Stimulated activated CD8-positive, alpha-beta memory T cell treated with anti-CD3 and anti-CD28 coated beads, Interleukin-4, amount 100 ng/mL, for 48 hours (primary cell): ENCODE data around the gene ADCY9.
"Not testable (repeated sequence)": the region's sequence is repeated elsewhere in the genome, so short reads cannot be mapped to it uniquely, and the experiment has no call there.

ENCODE experiments used
- DNase-seq: peaks from one replicate; pipeline ENCODE4 v3.0.0-alpha.2; 2020

Gene ADCY9

GRCh38 chr16:4092547-4093265 is 23.5 kb downstream of the ADCY9 start:
- DNase-seq: no peak

DNA sequence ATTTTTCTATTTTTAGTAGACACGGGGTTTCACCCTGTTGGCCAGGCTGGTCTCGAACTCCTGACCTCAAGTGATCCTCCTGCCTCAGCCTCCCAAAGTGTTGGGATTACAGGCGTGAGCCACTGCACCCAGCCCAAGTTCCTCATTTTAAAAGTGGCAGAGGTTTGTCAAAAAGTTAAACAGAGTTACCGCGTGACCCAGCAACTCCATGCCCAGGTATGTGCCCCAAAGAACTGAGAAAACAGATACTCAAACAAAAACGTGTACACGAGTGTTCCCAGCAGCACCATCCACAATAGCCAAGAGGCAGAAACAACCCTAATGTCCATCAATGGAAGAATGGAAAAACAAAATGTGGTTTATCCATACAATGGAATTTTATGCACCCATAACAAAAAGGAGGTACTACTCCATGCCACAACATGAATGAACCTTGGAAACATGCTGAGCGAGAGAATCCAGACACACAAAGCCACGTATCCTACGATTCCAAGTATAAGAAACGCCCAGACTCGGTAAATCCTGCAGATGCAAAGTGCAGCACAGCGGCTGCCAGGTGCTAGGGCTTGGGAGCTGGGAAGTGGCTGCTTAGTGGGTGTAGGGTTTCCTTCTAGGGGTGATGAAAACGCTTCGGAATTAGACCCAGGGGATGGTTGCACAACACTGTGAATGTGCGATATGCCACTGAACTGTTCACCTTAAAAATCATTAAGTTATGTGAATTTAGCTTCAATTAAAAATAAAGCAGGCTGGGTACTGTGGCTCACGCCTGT is 24.8 kb downstream of the ADCY9 start:
- DNase-seq: no peak

- DNase-seq: no peak
Measured at GRCh38 chr16:4090351-4090851, 25.8 kb downstream of the ADCY9 start.

DNA sequence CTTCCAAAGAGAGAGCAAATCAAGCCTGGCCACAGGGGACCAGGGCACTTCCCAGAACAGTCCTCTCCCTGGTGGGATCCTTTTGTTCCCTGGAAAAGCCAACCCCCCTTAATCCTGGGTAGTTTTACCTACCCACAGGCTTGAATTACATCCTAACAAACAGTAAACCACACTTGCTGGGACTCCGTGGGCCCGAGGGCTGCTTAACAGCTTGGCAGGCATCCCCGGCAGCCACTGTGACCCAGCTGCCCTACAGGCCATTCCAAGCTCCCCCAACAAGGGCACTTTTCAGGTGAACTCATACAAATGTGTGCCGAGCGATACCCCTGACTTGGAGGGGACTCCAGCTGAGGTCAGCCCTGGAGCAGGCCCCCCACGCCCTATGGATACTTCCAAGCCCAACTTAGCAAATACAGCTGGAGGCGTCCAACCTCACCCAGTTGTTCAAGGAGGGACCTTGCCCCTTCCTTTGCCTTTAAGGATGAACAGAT is 26.4 kb downstream of the ADCY9 start:
- DNase-seq: no peak

- DNase-seq: no peak
Measured at GRCh38 chr16:4089251-4089810, 26.9 kb downstream of the ADCY9 start.

DNA sequence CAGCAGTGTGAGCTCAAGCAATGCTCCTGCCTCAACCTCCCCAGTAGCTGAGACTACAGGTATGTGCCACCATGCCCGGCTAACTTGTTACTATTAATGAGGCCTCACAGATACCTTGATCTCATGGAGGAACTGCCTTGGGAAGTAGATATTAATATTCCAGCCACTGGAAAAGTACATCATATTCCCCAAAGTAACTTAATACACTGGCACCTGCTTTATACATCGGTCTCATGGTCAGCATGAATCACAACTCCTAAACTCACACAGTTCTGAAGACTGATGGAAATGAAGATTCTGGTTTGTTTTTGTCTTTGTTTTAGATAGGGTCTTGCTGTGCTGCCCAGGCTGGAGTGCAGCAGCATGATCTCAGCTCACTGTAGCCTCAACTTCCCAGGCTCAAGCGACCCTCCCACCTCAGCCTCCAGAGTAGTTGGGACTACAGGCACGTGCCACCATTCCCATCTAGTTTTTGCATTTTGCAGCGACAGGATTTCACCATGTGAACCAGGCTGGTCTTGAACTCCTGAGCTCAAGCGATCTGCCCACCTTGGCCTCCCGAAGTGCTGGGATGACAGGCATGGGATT is 28.2 kb downstream of the ADCY9 start:
- no peak for DNase-seq

DNA sequence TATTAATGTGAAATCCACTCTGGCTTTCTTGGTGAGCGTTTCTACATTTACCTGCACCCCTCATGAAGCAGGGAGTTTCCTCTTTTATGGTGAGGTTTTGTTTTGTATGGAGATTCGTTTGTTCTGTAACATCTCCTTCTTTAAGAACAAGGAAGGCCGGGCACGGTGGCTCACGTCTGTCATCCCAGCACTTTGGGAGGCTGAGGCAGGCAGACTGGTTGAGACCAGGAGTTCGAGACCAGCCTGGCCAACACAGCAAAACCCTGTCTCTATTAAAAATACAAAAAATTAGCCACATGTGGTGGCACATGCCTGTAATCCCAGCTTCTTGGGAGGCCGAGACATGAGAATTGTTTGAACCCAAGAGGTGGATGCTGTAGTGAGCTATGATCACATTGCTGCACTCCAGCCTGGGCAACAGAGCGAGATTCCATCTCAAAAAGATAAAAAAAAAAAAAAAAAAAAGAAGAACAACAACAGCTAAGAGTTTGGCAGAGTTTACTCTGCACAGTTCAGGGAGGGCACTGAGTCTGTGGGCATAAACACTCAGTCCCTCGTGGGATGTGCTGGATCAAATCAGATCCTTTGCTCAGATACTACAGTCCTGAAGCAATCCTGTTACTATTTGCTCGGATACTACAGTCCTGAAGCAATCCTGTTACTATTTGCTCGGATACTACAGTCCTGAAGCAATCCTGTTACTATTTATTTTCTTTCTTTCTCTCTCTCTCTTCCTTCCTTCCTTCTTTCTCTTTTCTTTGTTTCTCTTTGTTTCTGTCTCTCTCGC is 28.9 kb downstream of the ADCY9 start:
- DNase-seq: no peak

DNA sequence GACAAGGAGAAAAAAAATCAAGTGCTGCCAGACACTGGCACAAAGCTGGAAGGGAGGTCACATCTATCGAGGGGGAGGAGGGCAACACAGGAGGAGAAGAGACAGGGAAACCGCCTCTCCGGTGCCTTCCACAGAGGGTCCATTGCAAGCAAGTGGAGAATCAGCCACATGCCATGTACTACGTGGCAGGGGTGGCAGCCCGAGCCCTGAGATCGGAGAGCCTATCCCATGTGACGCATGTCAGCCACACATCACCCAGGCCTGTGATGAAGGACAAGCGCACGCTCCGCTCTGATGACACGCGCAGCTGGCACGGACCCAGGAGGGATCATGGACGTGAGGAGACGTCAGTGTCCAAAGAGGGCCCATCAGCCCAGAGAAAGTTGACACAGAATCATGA is 30.1 kb downstream of the ADCY9 start:
- DNase-seq: no peak

DNA sequence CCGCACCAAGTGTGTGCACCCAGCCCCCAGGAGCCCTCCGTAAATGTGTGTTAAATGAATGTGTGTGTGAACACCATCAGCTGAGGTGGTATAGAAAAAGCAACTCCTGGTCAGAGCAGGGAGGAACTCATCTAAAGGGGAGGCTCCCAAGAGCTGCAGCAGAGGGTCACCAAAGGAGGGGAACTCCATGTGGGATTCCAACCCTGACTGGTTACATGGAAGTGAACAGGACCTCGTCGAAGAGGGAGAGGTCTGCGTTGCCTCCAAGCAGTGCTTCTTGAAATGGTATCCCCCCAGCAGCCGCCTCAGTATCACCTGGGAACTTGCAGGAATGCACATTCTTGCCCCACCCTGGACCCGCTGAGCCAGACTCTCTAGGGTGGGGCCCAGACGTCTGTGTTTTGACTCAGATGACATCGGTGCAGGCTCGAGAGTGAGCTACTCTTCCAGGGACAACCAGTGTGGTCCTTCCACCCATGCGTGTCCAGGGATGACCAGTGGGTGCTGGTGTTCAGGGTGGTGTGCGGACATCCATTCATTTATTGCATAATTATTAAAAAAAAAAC is 30.8 kb downstream of the ADCY9 start:
- no peak for DNase-seq

DNA sequence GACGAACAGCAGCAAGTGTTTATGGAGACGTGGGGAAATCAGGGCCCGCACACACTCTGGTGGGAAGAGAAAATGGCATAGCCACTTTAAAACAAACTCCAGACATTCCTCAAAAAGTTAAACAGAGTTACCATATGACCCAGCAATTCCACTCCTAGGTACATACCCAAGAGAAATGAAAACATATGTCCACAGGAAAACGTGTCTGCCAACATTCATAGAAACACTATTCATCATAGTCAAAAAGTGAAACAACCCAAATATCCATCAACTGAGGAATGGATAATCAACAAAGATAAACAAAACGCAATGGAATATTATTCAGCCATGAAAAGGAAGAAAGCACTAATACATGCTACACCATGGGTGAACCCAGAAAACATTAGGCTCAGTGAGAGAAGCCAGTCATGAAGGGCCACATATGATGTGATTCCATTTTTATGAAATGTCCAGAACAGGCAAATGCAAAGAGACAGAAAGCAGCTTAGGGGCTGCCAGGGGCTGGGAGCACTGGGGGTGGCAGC is 32.8 kb downstream of the ADCY9 start:
- no peak for DNase-seq

GRCh38 chr16:4082474-4083044 is 33.7 kb downstream of the ADCY9 start:
- DNase-seq: no peak

DNA sequence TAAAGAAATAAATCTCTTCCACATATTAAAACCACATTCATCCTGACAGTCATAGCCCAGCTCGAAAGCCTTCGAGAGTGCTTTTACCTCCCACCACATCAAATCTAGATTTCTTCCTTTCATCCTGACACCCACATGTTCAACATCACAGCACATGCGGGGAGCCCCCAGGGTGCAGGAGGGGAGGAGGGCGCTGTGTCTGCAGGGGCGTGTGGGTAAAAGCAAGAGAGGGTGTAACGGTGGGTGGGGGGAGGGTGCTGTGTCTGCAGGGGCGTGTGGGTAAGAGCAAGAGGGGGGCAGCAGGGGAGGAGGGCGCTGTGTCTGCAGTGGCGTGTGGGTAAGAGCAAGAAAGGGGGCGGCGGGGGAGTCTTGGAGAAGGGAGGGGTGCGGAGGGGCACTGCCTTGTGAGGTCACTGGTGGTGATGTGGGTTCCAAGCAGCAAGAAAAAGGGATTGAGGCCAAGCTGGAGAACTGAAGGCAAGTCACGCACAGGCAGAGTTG is 34.7 kb downstream of the ADCY9 start:
- DNase-seq: peak; percentile 47

DNA sequence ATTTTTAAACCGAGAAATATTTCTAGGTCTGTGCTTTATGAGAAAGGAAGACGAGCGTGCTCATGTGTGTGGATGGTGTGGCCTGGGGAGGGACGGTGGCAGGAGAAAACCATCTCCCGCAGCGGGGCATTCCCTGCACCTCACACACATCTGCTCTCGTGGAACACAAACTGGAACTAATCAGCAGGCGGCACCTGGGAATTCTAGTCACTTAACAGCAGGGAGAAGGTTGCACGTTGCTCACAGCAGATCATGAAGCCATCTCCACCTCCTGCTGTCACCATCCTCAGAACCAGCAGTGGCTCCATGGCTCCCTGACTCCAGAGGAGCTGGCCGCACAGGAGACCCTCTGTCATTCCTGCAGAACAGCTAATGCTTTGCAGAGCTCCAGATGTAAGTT is 35.2 kb downstream of the ADCY9 start:
- DNase-seq: no peak

- no peak for DNase-seq
Measured at GRCh38 chr16:4077174-4077649, 39.0 kb downstream of the ADCY9 start.

DNA sequence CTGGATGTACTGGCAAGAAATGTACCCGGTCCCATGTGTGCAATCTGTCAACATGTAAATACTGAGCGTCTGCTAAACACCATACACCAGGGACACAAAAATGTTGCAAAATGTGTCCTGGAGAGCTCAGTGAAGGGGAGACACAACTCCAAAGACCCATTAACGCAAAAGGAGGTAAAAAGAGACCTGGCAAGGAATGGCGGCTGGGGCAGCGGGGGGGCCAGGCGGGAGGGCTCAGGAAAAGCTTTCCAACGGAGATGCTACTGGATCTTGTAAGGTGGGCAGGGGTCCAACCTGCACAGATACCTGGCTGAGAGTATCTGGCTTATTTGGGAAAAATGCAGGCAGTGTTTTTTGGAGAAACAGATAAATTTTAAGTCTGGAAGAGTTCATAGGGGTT is 40.7 kb downstream of the ADCY9 start:
- no peak for DNase-seq

DNA sequence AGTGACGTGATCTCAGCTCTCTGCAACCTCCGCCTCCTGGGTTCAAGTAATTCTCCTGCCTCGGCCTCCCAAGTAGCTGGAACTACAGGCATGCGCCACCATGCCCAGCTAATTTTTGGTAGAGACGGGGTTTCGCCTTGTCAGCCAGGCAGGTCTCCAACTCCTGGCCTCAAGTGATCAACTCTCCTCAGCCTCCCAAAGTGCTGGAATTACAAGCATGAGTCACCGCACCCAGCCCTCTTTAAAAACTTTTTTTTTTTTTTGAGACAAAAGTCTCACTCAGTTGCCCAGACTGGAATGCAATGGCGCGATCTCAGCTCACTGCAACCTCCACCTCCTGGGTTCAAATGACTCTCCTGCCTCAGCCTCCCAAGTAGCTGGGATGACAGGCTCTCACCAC is 43.1 kb downstream of the ADCY9 start:
- DNase-seq: not testable (repeated sequence)

DNA sequence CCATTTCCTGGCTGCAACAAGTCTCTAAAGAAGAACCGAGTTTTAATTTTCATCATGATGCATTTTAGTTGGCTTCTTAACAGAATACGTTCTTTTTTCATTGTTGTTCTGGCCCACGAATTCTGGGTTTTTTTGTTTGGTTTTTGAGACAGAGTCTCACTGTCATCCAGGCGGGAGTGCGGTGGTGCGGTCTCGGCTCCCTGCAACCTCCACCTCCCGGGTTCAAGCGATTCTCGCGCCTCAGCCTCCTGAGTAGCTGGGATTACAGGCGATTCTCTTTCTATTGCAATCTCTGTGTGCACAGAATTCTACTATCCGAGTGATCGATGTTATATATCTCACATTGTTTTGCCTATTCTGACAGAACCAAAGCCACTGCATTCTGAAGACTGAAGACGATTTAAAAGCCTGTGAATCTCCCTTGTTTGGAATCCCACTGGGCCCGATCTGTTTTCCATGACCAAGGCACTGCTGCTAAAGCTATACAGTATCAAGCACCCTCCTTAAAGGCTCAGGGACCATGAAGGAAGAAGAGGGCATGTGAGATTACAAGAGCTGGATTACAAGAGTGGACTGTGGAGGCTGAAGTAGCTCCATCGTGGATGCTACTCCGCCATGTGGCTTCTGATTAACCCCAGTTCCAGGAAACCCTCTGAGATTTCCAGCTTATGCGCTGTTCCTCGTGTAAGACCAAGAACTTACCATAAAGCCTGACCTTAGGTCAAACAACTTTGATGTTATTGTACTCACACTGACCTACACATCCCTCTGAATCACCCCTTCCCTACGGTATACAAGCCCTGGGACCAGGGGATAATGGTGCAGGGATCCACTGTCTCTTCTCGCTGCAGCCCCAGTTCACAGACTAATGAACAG is 44.3 kb downstream of the ADCY9 start:
- DNase-seq: no peak

- no peak for DNase-seq
Measured at GRCh38 chr16:4070936-4071335, 45.3 kb downstream of the ADCY9 start.

GRCh38 chr16:4067262-4068001 is 48.8 kb downstream of the ADCY9 start:
- no peak for DNase-seq
